ENCODE data around the gene TEKT5. TPM values are rescaled to one million over a fixed set of nuclear protein-coding genes. Genes with fewer than 3 reads are reported as not detected.
A peak's percentile ranks its signal among the peaks of the same experiment; 100 is the strongest.

The TEKT5 gene
- total RNA-seq, 6 experiments from 2014 or later: not detected

GRCh38 chr16:10610499-10611184, 84.1 kb downstream of the TEKT5 start:
- H3K4me3 Mint-ChIP-seq: no peak overlapping the region
- no peaks in the 10 kb centered on the region for H3K36me3 Mint-ChIP-seq (ENCODE audit: low read depth)
- TF ChIP-seq CTCF (IDR thresholded peaks at IDR 0.05): no peak
- peaks cover 16% of the 10 kb centered on the region for H3K4me1 Mint-ChIP-seq (ENCODE audit: low read depth)
- H3K9me3 Mint-ChIP-seq: no peaks in the 10 kb centered on the region
- H3K27ac Mint-ChIP-seq: no peak overlapping the region; the same call in 1 of the 2 replicates
- H3K27me3 Mint-ChIP-seq (ENCODE audit: insufficient read depth): peaks cover 2% of the 10 kb centered on the region; the same call in 1 of the 2 replicates
- no peak for DNase-seq

GRCh38 chr16:10609402-10609774, 85.3 kb downstream of the TEKT5 start:
- Mint-ChIP-seq H3K36me3 (ENCODE audit: low read depth) (no peaks in the 10 kb centered on the region), H3K27ac (peak overlapping the region; percentile 67)

GRCh38 chr16:10608687-10609401, 85.9 kb downstream of the TEKT5 start:
- peak overlapping the region; percentile 67 for H3K27ac Mint-ChIP-seq
- no peaks in the 10 kb centered on the region for H3K9me3 Mint-ChIP-seq
- H3K27me3 Mint-ChIP-seq (ENCODE audit: insufficient read depth): peaks cover 6% of the 10 kb centered on the region
- TF ChIP-seq CTCF (IDR thresholded peaks at IDR 0.05): peak; percentile 12; the same call in 1 of the 2 replicates
- H3K36me3 Mint-ChIP-seq (ENCODE audit: low read depth): no peaks in the 10 kb centered on the region
- H3K4me1 Mint-ChIP-seq (ENCODE audit: low read depth): peaks cover 16% of the 10 kb centered on the region
- peak; percentile 1 for DNase-seq
- H3K4me3 Mint-ChIP-seq: peak overlapping the region; percentile 39; the same call in 1 of the 2 replicates

More at GRCh38 chr16:10609402-10609774, 85.3 kb downstream of the TEKT5 start:
- H3K27me3 Mint-ChIP-seq (ENCODE audit: insufficient read depth): peaks cover 5% of the 10 kb centered on the region
- DNase-seq: peak; percentile 78
- peaks cover 16% of the 10 kb centered on the region for H3K4me1 Mint-ChIP-seq (ENCODE audit: low read depth)
- H3K4me3 Mint-ChIP-seq: peak overlapping the region; percentile 39; the same call in 1 of the 2 replicates
- TF ChIP-seq CTCF (IDR thresholded peaks at IDR 0.05): no peak
- H3K9me3 Mint-ChIP-seq: no peaks in the 10 kb centered on the region

- Mint-ChIP-seq H3K27ac (no peak overlapping the region), H3K27me3 (ENCODE audit: insufficient read depth) (peaks cover 16% of the 10 kb centered on the region), H3K4me1 (ENCODE audit: low read depth) (peaks cover 16% of the 10 kb centered on the region), H3K36me3 (ENCODE audit: low read depth) (no peaks in the 10 kb centered on the region), H3K4me3 (no peak overlapping the region), H3K9me3 (no peaks in the 10 kb centered on the region; the same call in 1 of the 2 replicates)
- DNase-seq: no peak
- TF ChIP-seq CTCF (IDR thresholded peaks at IDR 0.05): no peak
These were observed 87.6 kb downstream of the TEKT5 start for GRCh38 chr16:10607157-10607556.

GRCh38 chr16:10606607-10607006, 88.1 kb downstream of the TEKT5 start:
- H3K36me3 Mint-ChIP-seq (ENCODE audit: low read depth): no peaks in the 10 kb centered on the region
- H3K9me3 Mint-ChIP-seq: no peaks in the 10 kb centered on the region; the same call in 1 of the 2 replicates
- peaks cover 20% of the 10 kb centered on the region for H3K27me3 Mint-ChIP-seq (ENCODE audit: insufficient read depth)
- H3K4me3 Mint-ChIP-seq: no peak overlapping the region
- peaks cover 16% of the 10 kb centered on the region for H3K4me1 Mint-ChIP-seq (ENCODE audit: low read depth)
- no peak for DNase-seq
- H3K27ac Mint-ChIP-seq: no peak overlapping the region
- TF ChIP-seq CTCF (IDR thresholded peaks at IDR 0.05): no peak

Measured in HFFc6 (cell line).